ENCODE data around the gene RALB.

DNA sequence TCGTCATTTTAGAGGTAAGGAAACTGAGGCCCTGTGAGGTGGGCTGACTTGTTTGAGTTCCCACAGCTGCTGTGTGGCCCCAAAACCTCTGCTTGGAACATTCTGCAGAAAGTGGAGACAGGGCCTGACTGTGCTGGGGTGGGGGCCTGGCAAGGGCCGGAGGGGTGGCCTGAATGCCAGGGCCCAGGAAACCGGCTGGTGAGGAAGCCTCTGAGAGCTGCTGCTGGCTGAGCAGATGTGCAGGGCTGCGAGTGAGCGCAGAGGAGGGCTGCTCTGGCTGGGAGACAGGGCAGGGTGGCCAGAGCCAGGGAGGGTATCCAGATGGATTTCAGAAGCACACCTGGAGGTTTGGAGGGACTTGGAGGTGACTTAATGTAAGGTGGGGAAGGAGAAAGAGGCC, 63.4 kb downstream of the RALB start:
- TF ChIP-seq, protein P1, sequence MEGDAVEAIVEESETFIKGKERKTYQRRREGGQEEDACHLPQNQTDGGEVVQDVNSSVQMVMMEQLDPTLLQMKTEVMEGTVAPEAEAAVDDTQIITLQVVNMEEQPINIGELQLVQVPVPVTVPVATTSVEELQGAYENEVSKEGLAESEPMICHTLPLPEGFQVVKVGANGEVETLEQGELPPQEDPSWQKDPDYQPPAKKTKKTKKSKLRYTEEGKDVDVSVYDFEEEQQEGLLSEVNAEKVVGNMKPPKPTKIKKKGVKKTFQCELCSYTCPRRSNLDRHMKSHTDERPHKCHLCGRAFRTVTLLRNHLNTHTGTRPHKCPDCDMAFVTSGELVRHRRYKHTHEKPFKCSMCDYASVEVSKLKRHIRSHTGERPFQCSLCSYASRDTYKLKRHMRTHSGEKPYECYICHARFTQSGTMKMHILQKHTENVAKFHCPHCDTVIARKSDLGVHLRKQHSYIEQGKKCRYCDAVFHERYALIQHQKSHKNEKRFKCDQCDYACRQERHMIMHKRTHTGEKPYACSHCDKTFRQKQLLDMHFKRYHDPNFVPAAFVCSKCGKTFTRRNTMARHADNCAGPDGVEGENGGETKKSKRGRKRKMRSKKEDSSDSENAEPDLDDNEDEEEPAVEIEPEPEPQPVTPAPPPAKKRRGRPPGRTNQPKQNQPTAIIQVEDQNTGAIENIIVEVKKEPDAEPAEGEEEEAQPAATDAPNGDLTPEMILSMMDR (IDR thresholded peaks at IDR 0.05; ENCODE audit: low read depth, low read length), result no peak
- TF ChIP-seq EZH2phosphoT487 (IDR thresholded peaks at IDR 0.05; ENCODE audit: low read depth), result no peak
